ENCODE measurements around the gene NOX4. TPM values are rescaled to one million over a fixed set of nuclear protein-coding genes. Genes with fewer than 3 reads are reported as not detected.

The NOX4 gene
- total RNA-seq, 1 experiment from 2014 or later = 1.5 TPM

GRCh38 chr11:89508544-89508943 lies 17.4 kb upstream of the NOX4 start (continued):
- TF ChIP-seq USF2 (CRISPR knock-in tag; IDR thresholded peaks at IDR 0.05) (no peak), ZNF263 (CRISPR knock-in tag; IDR thresholded peaks at IDR 0.05; ENCODE audit: low read depth) (no peak), ZBTB21 (CRISPR knock-in tag; IDR thresholded peaks at IDR 0.05; ENCODE audit: borderline replicate concordance) (no peak), NFE2L1 (CRISPR knock-in tag; IDR thresholded peaks at IDR 0.05) (no peak), RORB (CRISPR knock-in tag; IDR thresholded peaks at IDR 0.05) (no peak), ELF4 (CRISPR knock-in tag; IDR thresholded peaks at IDR 0.05; ENCODE audit: low read depth) (no peak), E2F5 (CRISPR knock-in tag; IDR thresholded peaks at IDR 0.05) (no peak), SMAD4 (CRISPR knock-in tag; IDR thresholded peaks at IDR 0.05) (no peak), PRRX2 (CRISPR knock-in tag; IDR thresholded peaks at IDR 0.05) (no peak), RELA (CRISPR knock-in tag; IDR thresholded peaks at IDR 0.05; ENCODE audit: borderline replicate concordance) (no peak), OVOL2 (CRISPR knock-in tag; IDR thresholded peaks at IDR 0.05; ENCODE audit: borderline replicate concordance) (no peak), HMGA2 (CRISPR knock-in tag; IDR thresholded peaks at IDR 0.05) (no peak), PREB (CRISPR knock-in tag; IDR thresholded peaks at IDR 0.05; ENCODE audit: borderline replicate concordance) (no peak), SMAD3 (CRISPR knock-in tag; IDR thresholded peaks at IDR 0.05; ENCODE audit: borderline replicate concordance) (no peak)

GRCh38 chr11:89504270-89504669 lies 13.1 kb upstream of the NOX4 start:
- peaks cover 21% of the 10 kb centered on the region for H3K4me1 Mint-ChIP-seq
- no peaks in the 10 kb centered on the region for H3K9me3 Mint-ChIP-seq
- DNase-seq (ENCODE audit: low spot score) (no peak), ATAC-seq (no peak)
- no peaks in the 10 kb centered on the region for H3K36me3 Mint-ChIP-seq
- TF ChIP-seq ESRRA (CRISPR knock-in tag; IDR thresholded peaks at IDR 0.05; ENCODE audit: borderline replicate concordance) = no peak
- no peak for TF ChIP-seq ZNF121 (CRISPR knock-in tag; IDR thresholded peaks at IDR 0.05)
- TF ChIP-seq ZBTB43 (CRISPR knock-in tag; IDR thresholded peaks at IDR 0.05) = no peak
- no peak for TF ChIP-seq EMX1 (CRISPR knock-in tag; IDR thresholded peaks at IDR 0.05)
- no peak for TF ChIP-seq JUN (CRISPR knock-in tag; IDR thresholded peaks at IDR 0.05)
- no peak for TF ChIP-seq TEAD1 (CRISPR knock-in tag; IDR thresholded peaks at IDR 0.05)
- ChIA-PET POLR2A (no interaction called here), CTCF (no interaction called here)
- H3K27ac Mint-ChIP-seq = no peak overlapping the region
- H3K27me3 Mint-ChIP-seq (ENCODE audit: low read depth) = no peaks in the 10 kb centered on the region; the same call in 1 of the 2 replicates
- H3K4me3 Mint-ChIP-seq = no peak overlapping the region

GRCh38 chr11:89503422-89503821 lies 12.2 kb upstream of the NOX4 start:
- ATAC-seq (no peak), DNase-seq (ENCODE audit: low spot score) (no peak)
- H3K4me1 Mint-ChIP-seq = peaks cover 21% of the 10 kb centered on the region
- no peaks in the 10 kb centered on the region for H3K36me3 Mint-ChIP-seq
- no peak overlapping the region for H3K27ac Mint-ChIP-seq
- CTCF ChIA-PET = interaction anchor here (0.6 kb wide), 1 partner anchor 98 kb away, joined by 3 read pairs; no protein-coding TSS in a partner anchor
- no peak overlapping the region for H3K4me3 Mint-ChIP-seq
- no peaks in the 10 kb centered on the region for H3K9me3 Mint-ChIP-seq
- POLR2A ChIA-PET = no interaction called here
- H3K27me3 Mint-ChIP-seq (ENCODE audit: low read depth) = no peaks in the 10 kb centered on the region; the same call in 1 of the 2 replicates
- TF ChIP-seq ZNF416 (CRISPR knock-in tag; IDR thresholded peaks at IDR 0.05) = no peak
- no peak for TF ChIP-seq ZNF121 (CRISPR knock-in tag; IDR thresholded peaks at IDR 0.05)
- TF ChIP-seq GRHL2 (CRISPR knock-in tag; IDR thresholded peaks at IDR 0.05; ENCODE audit: insufficient replicate concordance, severe bottlenecking) = no peak
- no peak for TF ChIP-seq FOXP4 (CRISPR knock-in tag; IDR thresholded peaks at IDR 0.05)
- no peak for TF ChIP-seq FOXJ3 (CRISPR knock-in tag; IDR thresholded peaks at IDR 0.05; ENCODE audit: borderline replicate concordance)
- TF ChIP-seq ZNF425 (CRISPR knock-in tag; conservative IDR thresholded peaks at IDR 0.05) = no peak
- no peak for TF ChIP-seq NFE2L1 (CRISPR knock-in tag; IDR thresholded peaks at IDR 0.05)
- TF ChIP-seq SMAD4 (CRISPR knock-in tag; IDR thresholded peaks at IDR 0.05) = no peak
- TF ChIP-seq SOX15 (CRISPR knock-in tag; IDR thresholded peaks at IDR 0.05) = no peak
- no peak for TF ChIP-seq CREB1 (CRISPR knock-in tag; IDR thresholded peaks at IDR 0.05)
